Middle frontal gyrus (tissue), 1 donor: ENCODE measurements around the gene RELN.

Source experiments
- DNase-seq: peaks from one replicate; pipeline ENCODE4 v3.0.0-alpha.2; 2015; ENCODE audit warnings: low spot score; ENCODE audit errors: extremely low spot score

Gene RELN

DNA sequence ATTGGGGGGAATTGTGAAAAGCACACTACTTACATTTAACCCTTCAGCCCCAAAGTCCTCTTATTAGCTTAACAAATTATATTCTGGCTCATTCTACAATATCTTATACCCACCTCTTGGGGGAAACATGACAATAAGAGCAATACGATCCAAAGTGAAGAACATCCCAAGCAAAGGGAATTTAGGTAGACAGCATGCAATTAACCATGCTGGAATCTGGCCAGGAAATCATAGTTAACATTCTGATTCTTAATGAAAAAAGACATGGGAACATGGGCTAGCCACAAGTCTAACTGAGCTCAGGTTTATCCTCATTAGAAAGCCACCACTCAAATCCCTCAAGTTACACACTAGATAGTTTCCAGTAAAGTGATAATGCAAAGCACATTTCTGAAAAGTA is 301.5 kb downstream of the RELN start:
- DNase-seq = no peak

- no peak for DNase-seq
Observed at GRCh38 chr7:103687272-103687671, 302.2 kb downstream of the RELN start.

- DNase-seq = no peak
Observed at GRCh38 chr7:103686763-103687162, 302.7 kb downstream of the RELN start.

DNA sequence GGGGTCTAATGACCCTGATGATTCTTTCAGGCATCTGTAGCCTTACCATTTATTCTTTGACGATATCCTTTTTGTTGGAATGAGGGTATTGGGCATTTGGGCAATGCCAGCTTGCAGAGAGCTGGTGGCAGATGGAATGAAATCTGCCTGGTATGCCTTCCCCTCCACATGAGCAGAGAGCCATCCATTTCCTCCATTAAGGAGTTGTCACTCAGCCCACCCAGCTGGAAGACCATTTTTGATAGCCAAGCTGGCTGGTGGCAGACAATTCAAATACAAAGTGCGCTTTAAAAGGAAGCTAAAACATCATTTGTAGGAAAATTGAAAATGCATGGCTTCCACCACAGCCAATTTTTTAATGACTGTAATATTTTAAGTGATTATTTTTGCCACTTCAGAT is 303.4 kb downstream of the RELN start:
- DNase-seq = no peak

DNA sequence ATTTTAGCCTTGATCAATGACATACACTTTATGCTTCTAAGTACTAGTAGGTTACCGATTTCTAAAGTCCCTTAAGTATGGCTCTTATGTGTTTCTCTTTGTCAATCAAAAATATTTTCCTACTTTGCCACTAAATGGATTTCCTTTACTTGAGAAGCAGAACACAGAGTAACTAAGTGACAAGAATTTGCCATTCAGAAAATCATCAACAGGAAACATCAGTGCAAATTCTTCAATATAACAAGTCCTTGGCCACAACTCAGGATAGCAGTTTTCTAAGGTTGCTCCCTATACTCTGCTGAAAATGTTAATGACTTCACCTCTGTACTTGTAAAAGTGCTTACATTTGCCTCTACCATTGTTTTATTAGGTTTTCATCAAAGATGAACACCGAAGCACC is 303.8 kb downstream of the RELN start:
- DNase-seq = no peak

DNA sequence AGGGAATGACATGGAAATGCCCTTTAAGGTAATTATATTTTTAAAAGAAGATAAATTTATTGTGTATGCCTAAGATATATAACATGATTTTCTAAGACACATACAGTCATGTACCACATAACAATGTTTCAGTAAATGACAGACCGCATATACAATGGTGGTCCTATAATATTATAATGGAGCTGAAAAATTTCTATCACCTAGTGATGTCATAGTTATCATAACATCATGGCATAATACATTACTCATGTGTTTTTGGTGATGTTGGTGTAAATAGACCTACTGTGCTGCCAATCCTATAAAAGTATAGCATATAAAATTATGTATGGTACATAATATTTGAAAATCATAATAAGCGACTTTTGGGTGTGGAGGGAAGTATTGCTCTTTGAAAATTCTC is 306.1 kb downstream of the RELN start:
- DNase-seq = no peak

DNA sequence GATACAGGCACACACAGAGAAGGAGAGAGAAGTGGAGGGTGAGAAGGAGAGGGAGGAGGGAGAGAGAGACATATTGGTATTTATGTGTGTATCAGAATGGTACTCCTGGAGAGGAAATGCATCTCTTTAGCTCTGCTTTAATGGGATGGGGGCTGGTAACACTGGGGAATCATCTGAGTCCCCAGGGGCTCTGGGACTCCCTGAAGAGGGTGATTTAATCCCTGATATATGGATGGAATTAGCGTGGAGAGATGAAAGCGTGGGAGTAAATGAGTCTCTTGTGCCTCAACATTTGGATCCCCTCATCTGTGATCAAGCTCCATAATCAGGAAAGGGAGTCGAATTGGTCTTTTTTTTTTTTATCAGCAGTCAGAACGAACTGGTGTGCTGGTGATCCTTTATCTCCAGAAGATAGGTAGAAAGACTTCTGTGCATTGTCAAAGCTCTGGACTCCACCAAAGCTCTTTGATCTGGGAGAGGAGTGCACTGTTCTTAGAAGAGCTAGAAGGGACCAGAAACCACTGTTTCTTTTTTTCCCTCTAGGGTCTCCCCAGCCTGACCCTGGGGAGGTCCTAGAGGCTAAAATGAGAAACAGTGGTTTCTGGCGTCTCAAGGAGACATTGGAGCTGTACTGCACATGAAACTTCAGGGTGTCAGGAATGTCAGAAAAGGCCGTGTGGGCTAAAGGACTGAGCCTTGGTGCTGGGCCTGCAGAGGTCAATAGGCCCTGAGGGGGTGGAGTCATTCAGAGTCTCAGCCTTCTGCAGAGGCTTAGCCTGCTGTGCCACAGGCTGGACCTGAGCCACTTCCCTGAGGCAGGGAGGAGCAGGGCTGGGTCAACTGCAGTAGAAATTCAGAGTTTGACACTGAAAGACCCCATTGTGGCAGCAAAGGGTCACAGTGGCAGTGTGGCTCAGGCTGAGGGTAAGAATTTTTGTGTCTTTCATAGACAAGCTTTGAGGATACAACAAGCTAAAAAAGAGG is 309.0 kb downstream of the RELN start:
- no peak for DNase-seq

DNA sequence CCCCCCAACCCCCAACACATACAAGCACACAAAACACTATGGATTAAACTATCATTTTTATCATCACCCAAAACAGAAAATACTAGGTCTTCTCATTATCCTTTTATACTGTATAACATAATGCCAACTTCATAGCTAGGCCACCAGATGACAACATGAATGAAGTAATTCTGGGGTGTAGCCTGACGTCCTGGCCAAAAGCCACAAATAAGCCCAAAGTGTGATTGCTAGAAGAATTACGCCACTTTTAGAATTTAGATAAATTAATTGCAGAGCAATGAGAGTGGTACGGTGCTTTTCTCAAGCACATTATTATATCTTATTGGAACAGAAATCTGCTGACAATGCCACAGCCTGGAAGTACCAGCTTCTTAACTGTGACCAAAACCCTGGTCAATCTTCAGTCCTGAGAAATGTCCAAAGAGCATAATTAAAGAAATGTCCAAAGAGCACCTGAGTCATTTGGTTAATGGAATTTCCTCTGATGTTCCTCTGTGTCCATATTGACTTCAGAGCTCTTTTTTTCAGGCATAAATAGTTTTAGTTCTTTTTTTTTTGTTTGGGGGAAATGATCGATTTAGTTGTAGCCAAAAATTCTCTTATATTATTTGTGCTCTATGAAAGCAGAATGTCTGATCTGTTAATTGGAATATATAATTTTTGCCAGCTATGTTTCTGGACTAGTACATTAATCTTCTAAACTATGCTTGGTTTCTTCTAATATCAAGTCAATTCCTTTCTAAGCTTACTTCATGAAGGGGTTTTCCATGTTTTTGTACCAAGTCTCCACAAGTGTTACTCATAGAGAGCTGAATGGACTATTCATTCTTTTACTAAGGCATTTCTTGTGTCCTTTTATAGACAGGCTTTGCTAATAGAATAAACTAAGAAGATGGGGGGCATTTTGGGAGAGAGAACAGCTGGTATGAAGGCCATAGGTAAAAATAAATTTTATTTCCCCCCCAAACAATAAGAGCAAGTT is 310.0 kb downstream of the RELN start:
- DNase-seq = no peak

DNA sequence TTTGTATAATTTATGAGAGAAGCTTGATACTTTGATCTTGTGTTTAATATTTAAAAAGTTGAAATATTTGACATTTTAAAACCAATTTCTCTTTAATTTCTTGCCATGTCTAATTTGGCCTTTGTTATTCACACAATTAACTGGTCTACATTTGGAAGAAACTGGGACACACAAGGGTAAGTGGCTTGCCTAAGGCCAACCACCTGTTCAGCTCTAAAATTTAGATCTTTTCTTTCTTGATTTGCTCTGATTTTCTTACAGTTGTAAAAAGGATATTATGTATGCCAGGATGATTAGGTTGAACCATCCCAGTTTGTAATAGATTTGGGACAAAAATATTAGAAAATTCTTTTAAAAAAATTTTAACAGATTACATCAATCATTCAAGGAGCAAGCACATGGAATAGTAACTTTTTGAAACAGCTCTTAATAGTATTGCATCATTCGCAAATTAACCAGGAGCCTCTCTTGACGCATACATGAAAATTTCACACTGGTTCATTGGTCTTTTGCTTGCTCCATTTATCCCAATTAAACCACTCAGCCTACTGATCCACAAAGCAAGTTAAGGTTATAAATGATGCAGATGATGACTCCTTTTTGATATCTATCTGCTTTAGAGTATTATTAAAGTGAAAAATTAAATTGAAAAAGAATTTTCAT is 321.0 kb downstream of the RELN start:
- DNase-seq = no peak

DNA sequence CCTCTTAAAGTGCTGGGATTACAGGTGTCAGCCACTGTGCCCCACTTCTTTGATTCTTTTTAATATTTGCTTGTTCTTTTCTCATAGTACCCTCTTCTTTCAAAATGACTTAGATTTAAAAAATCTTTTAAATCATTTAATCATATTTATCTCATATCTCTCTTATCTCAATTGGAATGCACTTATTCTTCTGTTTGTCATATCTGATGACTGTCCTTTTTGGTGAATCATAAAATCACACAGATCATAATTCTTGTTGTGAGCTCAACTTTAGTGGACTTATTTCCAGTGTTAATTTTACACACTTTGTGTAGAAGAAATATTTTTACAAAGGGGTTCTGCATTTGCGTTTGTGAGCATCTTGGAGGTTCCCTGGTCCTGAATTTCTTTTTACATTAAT is 323.1 kb downstream of the RELN start:
- DNase-seq = no peak

DNA sequence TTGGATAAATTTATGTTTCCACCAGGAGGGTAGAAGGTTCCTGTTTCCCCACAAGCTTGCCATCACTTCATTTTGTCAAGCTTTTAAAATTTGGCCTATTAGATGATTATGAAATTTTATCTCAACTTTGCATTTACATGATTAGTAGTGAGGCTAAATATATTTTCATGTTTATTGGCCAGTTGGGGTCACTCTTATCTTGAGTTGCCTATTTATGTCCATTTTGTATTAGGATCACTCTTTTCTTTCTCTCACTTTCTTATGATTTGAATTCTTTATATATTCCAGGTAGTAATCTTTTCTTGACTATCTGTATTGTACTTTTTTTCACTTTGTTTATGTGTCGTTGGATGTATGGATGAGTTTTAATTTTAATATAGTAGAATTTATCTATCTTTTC is 324.9 kb downstream of the RELN start:
- no peak for DNase-seq

- no peak for DNase-seq
Observed at GRCh38 chr7:103660455-103661371, 328.7 kb downstream of the RELN start.

DNA sequence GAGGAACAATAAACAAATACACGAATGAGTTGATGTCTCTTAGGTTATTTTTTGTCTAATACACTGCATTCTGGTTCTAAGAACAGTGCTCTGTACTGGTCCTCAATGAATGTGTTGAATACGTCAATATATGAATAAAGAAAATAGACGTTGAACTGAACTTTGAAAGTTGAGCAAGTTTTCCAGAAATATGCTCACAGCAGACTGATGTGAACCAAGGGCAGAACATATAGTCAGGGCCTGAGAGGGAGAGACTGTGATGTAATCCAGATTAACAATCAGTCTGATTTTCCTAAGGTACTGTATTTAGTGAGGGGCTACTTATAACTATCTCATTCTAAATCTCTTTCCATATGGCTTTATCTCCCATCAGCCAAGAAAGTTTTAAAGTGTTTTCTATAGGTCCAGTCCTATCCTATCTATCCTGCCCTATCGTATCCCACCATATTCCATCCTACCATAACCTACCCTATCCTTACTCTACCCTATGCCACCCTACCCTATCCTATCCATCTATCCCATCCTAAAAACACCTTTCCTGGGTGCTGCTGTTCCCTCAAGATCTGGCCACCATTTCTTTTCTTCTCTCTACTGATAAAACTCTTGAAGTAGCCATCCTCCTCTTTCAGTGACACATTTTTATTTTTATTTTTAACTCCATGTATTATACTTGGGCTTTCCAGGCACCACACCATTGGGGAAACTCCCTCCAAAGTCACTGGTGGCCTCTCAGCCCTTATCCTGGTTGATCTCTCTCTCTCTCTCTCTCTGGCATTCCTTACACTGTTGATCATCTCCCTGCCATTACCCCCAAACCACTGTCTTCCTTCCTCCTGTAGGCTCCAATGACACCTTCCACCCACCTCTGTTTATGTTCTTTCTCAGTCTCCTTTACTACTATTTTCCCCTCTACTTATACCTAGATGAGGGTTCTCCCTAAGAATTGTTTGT is 331.1 kb downstream of the RELN start:
- DNase-seq = no peak

DNA sequence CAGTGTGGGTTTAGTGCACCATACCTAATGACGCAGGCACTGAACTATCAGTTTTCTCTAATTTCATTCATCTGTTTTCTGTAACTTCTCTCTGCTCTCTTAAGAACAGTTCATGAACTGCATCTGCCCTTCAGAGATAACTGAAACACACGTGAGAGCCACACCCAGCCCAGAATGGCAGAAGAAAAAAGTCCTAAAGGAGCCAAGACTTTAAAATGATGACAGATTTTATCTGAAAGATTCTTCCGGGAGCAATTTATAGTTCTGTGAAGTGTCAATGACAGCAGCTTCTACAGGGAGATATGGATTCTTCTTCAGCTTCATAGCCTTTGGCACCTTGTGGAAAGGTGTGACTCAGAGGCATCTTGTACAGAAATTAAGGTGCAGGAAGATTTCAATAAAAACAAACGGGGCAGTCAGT is 332.0 kb downstream of the RELN start:
- no peak for DNase-seq

GRCh38 chr7:103656221-103656620 is 333.2 kb downstream of the RELN start:
- no peak for DNase-seq

GRCh38 chr7:103651593-103652377 is 337.7 kb downstream of the RELN start:
- DNase-seq = no peak

GRCh38 chr7:103649052-103649451 is 340.4 kb downstream of the RELN start:
- no peak for DNase-seq

- DNase-seq = no peak
Observed at GRCh38 chr7:103648135-103648534, 341.3 kb downstream of the RELN start.
